ENCODE results near the gene CIROP. TPM values are rescaled to one million over a fixed set of nuclear protein-coding genes. Genes with fewer than 3 reads are reported as not detected.

Gene CIROP
- total and polyA plus RNA-seq, 3 donors from 2014 or later, result not detected

GRCh38 chr14:23093104-23093503, 11.7 kb downstream of the CIROP start:
- Histone ChIP-seq H3K36me3 (ENCODE audit: low read depth, missing control alignments) (no peaks in the 10 kb centered on the region), H3K27ac (no peak overlapping the region), H3K4me1 (peaks cover 8% of the 10 kb centered on the region), H3K27me3 (no peaks in the 10 kb centered on the region), H3K9me3 (no peaks in the 10 kb centered on the region), H3K4me3 (no peak overlapping the region)
- intact Hi-C loops (cut with DNase I; ENCODE audit: low total_unique reads), result no loop called here
- WGBS, 2 donors, result 56 to 63% methylated on average over 2 of the region's 2 CpGs
- TF ChIP-seq CTCF (IDR thresholded peaks at IDR 0.05) (no peak), POLR2A (IDR thresholded peaks at IDR 0.05) (no peak)
- DNase-seq, result no peak

- no peaks in the 10 kb centered on the region for H3K27me3 ChIP-seq
- no peak overlapping the region for H3K4me3 ChIP-seq
- no peak for DNase-seq
- TF ChIP-seq CTCF (IDR thresholded peaks at IDR 0.05) (no peak), POLR2A (IDR thresholded peaks at IDR 0.05) (no peak)
- no peaks in the 10 kb centered on the region for H3K9me3 ChIP-seq
- intact Hi-C loops (cut with DNase I; ENCODE audit: low total_unique reads), result no loop called here
- H3K36me3 ChIP-seq (ENCODE audit: low read depth, missing control alignments), result no peaks in the 10 kb centered on the region
- WGBS, 2 donors, result 80 to 88% methylated on average over 12 of the region's 12 CpGs
- no peak overlapping the region for H3K27ac ChIP-seq
- H3K4me1 ChIP-seq, result peaks cover 7% of the 10 kb centered on the region
Observed at GRCh38 chr14:23091294-23092225, 13.2 kb downstream of the CIROP start.

- WGBS, 2 donors, result 75 to 78% methylated on average over 4 of the region's 4 CpGs
- no peak for DNase-seq
- Histone ChIP-seq H3K4me1 (peaks cover 5% of the 10 kb centered on the region), H3K27ac (no peak overlapping the region), H3K9me3 (no peaks in the 10 kb centered on the region), H3K36me3 (ENCODE audit: low read depth, missing control alignments) (no peaks in the 10 kb centered on the region), H3K27me3 (no peaks in the 10 kb centered on the region), H3K4me3 (no peak overlapping the region)
- intact Hi-C loops (cut with DNase I; ENCODE audit: low total_unique reads), result no loop called here
- TF ChIP-seq POLR2A (IDR thresholded peaks at IDR 0.05) (no peak), CTCF (IDR thresholded peaks at IDR 0.05) (no peak)
Observed at GRCh38 chr14:23090254-23090636, 14.5 kb downstream of the CIROP start.

GRCh38 chr14:23089498-23090253, 15.1 kb downstream of the CIROP start:
- intact Hi-C loops (cut with DNase I; ENCODE audit: low total_unique reads), result no loop called here
- peaks cover 5% of the 10 kb centered on the region for H3K4me1 ChIP-seq

More at GRCh38 chr14:23089498-23090253, 15.1 kb downstream of the CIROP start:
- Histone ChIP-seq H3K27ac (no peak overlapping the region), H3K9me3 (no peaks in the 10 kb centered on the region), H3K36me3 (ENCODE audit: low read depth, missing control alignments) (no peaks in the 10 kb centered on the region), H3K27me3 (no peaks in the 10 kb centered on the region), H3K4me3 (no peak overlapping the region)
- TF ChIP-seq CTCF (IDR thresholded peaks at IDR 0.05) (no peak), POLR2A (IDR thresholded peaks at IDR 0.05) (no peak)
- DNase-seq, result no peak
- 75 to 88% methylated on average over 12 of the region's 12 CpGs for WGBS, 2 donors

Measured in testis (tissue), 3 donors.